ENCODE measurements around the gene RAD21L1.

The RAD21L1 gene

GRCh38 chr20:1302685-1303541, 77.1 kb downstream of the RAD21L1 start:
- ChIA-PET CTCF (interaction anchor here (1.0 to 2.1 kb wide), 2 partner anchors 10 kb away, joined by 5 to 6 read pairs; no protein-coding TSS in a partner anchor), POLR2A (no interaction called here)
- no peak for TF ChIP-seq CTCF (IDR thresholded peaks at IDR 0.05; ENCODE audit: insufficient read depth, low read length, missing control alignments)
- no peak overlapping the region for H3K4me3 ChIP-seq (ENCODE audit: low read depth, low read length)
- no peak for DNase-seq (ENCODE audit: low read depth, low spot score)

GRCh38 chr20:1304710-1305515, 79.1 kb downstream of the RAD21L1 start:
- H3K4me3 ChIP-seq (ENCODE audit: low read depth, low read length) = no peak overlapping the region
- TF ChIP-seq CTCF (IDR thresholded peaks at IDR 0.05; ENCODE audit: insufficient read depth, low read length, missing control alignments) = no peak
- CTCF ChIA-PET = interaction anchor here (1.1 to 2.1 kb wide), 5 partner anchors 8 to 199 kb away, joined by 4 to 8 read pairs (median 5); no protein-coding TSS in a partner anchor
- DNase-seq (ENCODE audit: low read depth, low spot score) = no peak
- POLR2A ChIA-PET = no interaction called here

Measured in AG04449 (cell line).